D721Med (cell line): ENCODE results near the gene OR6S1.
"Not testable (repeated sequence)": the region's sequence is repeated elsewhere in the genome, so short reads cannot be mapped to it uniquely, and the experiment has no call there.

Experiments
- DNase-seq: peaks from one replicate; pipeline ENCODE4 v3.0.0; 2011; ENCODE audit warnings: low spot score; ENCODE audit not compliant: insufficient read length
- FAIRE-seq: peaks from 2 replicates; lab custom pipeline; 2011; peaks lifted over from hg19 to GRCh38; lab: Jason Lieb, UNC
- TF ChIP-seq, protein P1 (sequence below): IDR thresholded peaks from 2 replicates; pipeline ENCODE4 v1.5.1; 2012; ENCODE audit warnings: mild to moderate bottlenecking, control low read depth; ENCODE audit not compliant: insufficient read depth; ENCODE audit errors: missing control alignments

The OR6S1 gene

DNA sequence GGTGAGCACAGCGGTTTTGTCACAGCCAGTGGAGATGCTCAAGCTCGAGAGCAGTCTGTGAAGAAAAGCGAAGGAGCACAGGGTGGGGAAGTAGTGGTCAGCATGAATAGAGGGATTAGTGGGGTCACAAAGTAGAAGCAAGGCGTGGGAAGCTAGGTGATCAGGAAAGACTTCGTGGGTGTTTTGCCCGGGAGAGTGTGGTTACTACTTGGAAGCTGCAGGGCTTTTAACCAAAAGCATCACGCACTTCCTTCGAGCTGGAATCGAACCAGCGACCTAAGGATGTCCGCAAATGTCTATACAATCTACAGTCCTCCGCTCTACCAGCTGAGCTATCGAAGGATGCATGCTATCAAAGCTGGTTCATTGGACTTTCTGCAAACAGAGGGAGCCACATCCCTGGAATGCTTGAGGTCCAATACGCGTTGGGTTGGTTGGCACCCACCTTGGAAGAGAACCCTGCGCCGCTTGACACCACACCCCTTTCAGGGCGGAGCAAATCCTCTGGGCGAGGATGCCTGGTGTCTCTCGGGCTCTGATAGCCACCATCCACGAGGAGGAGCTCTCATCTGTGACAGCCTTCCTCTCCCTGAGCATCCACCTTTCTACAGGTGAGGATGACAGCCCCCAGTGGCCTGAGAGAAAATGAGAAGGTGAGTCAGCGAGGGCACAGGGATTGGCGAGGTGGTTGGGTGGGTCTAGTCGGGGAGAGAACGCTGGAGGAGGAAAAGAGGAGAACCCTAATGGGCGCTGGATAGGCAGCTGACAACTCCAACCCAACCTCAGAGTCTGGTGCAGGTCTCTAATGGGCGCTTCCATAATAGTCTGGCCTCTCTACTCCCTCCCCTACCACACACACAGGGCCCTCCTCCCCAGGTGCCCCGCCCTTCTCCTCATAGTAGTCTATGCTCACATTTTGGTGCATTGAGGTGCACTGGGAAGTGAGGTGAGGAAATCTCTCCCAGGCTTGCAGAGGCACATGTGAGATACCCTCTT lies 16.0 kb upstream of the OR6S1 start:
- DNase-seq (no peak), FAIRE-seq (no peak)
- TF ChIP-seq, protein P1, sequence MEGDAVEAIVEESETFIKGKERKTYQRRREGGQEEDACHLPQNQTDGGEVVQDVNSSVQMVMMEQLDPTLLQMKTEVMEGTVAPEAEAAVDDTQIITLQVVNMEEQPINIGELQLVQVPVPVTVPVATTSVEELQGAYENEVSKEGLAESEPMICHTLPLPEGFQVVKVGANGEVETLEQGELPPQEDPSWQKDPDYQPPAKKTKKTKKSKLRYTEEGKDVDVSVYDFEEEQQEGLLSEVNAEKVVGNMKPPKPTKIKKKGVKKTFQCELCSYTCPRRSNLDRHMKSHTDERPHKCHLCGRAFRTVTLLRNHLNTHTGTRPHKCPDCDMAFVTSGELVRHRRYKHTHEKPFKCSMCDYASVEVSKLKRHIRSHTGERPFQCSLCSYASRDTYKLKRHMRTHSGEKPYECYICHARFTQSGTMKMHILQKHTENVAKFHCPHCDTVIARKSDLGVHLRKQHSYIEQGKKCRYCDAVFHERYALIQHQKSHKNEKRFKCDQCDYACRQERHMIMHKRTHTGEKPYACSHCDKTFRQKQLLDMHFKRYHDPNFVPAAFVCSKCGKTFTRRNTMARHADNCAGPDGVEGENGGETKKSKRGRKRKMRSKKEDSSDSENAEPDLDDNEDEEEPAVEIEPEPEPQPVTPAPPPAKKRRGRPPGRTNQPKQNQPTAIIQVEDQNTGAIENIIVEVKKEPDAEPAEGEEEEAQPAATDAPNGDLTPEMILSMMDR: no peak

DNA sequence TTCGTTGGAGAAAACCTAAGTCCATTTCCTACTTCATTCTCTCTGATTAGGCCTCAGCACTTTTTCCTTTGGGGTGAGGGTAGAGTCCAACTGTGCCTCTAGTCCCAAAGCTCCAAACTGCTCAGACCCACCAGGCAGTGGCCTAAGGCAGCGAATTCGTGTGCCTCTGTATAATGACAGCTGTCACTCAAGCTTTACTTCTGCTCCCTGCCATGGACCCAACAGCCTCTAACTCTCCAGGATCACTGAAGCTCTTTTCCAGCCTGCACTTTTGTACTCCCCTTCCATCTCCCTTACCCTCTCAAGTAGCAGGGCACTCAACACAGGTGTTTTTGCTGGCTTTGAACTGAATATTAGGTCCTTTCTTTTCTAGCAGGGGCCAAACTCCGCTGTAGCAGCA lies 14.8 kb upstream of the OR6S1 start:
- TF ChIP-seq, protein P1: no peak
- DNase-seq (no peak), FAIRE-seq (no peak)

DNA sequence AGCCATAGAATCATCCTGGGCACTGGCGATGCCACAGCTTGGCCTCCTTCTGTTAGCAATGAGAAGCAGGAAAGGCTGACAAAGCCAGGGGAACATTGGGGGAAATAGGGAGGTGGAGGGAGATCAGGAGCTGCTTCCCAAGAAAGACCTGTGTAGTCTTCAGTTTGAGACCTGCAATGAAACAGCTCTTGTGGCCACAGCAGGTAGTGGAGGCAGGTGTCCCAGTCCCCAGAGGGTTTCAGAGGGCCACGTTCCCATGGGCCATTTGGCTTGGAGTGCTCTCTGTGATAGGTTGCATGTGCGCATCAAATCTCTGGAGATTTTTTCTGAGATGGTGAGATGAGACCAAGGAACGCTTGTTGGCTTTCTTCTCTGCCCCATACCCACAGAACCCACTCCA lies 14.4 kb upstream of the OR6S1 start:
- FAIRE-seq (no peak), DNase-seq (no peak)
- TF ChIP-seq, protein P1: no peak

DNA sequence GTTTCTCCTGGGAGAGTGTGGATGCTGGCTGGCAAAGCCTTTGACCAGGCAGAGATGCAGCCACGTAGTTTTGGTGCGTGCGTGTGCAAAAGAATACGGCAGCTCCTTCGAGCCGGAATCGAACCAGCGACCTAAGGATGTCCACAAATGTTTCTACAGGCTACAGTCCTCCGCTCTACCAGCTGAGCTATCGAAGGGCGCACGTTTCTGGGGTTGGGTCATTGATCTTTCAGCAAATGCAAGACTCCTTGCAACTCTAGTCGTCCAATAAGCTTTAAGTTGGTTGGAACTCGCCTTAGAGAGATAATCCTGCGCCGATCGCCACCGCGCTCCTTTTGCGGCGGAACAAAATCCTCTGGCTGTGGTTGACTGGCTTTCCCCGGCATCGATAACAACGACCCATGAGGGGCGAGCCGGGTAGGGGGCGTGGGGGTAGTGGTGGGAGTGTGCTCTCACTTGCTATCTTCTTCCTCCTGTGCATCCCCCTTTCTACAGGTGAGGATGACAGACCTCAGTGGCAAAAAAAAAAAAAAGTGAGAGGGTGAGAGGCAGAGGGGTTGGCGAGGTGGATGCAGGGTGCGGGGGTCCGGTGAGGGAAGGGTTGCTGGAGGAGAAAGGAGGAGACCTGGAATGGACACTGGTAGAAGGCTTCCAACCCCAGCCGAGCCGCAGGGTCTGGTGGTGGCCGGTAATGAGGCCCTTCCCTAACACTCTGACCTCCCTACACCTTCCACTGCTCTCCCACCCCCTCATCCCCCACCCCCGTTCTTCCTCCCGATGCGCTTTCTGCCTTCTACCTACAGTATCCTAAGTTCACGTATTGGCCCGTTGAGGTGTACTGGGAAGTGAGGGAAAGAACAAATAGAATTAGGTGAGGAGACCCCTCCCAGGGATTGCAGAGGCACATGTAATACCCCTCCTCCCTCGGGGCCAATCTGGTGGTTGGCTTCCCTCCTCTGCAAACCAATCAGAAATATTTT lies 11.8 kb upstream of the OR6S1 start:
- DNase-seq: no peak
- TF ChIP-seq, protein P1: no peak
- no peak for FAIRE-seq

DNA sequence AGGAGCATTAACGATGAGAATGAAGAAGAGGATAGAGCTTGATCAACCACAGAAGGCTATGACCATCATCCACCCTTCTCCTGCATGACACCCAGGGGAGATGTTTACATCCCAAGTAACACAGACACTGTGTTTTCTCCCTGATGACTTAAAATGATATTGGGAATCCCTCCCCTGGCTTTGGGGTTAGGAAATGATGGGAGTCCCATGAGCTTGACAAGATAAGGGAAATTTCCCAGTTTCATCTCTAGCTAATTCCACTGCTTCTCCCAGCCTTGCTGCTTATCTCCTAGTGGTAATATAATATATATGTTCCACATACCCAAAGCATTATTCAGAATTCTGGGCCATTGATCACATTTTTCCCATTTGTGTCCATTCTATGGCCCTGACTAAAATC lies 4.0 kb upstream of the OR6S1 start:
- no peak for DNase-seq
- TF ChIP-seq, protein P1: no peak
- FAIRE-seq: no peak

DNA sequence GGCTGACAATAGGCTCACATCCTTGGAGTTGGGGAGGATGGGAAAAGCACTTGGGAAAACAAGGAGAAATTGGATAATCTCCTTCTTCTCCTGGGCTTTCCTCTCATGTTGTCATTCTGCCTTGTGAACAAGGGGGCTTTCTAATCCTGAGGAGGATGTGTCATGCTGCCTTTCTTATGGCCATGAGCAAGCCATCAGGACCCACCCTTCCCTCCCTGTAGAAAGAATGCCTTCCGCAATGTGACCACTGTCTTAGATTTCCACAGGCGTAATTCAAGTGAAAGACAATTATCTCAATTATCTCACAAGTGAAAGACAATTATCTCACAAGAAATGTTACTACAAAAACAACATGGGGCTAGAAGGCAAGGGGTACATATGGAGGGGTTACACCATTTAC lies 3.0 kb upstream of the OR6S1 start:
- no peak for FAIRE-seq
- TF ChIP-seq, protein P1: no peak
- no peak for DNase-seq

DNA sequence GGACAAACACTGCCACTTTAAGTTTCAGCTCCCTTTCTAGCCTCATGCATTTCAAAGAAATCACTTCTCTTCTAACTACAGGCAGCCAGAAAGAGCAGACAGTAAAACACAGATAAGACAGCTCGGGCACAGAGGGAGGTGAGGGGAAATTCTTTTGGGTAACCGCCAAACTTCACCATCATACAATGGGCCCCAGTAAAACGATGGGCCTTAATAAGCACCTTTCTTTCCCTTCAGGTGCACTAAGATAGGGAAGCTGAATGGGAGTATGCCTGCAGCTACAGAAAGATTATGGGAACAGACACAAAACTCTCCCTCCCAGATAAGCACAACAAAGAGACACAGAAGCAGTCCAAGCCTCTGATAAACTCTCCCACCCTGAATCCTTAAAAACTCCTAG lies 1.3 kb upstream of the OR6S1 start:
- FAIRE-seq, DNase-seq: not testable (repeated sequence)
